HTERT RPE-1 (cell line): ENCODE measurements around the gene C3orf52.
"Not testable (repeated sequence)": the region's sequence is repeated elsewhere in the genome, so short reads cannot be mapped to it uniquely, and the experiment has no call there.

Experiments
- in situ Hi-C: fragments of 300-500 bp; cut with MboI; formaldehyde crosslinking; loops from 4 replicates; pipeline ENCODE4 v1.14.3; 2020; ENCODE audit warnings: low sequenced_read_pairs

The C3orf52 gene, protein sequence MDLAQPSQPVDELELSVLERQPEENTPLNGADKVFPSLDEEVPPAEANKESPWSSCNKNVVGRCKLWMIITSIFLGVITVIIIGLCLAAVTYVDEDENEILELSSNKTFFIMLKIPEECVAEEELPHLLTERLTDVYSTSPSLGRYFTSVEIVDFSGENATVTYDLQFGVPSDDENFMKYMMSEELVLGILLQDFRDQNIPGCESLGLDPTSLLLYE

DNA sequence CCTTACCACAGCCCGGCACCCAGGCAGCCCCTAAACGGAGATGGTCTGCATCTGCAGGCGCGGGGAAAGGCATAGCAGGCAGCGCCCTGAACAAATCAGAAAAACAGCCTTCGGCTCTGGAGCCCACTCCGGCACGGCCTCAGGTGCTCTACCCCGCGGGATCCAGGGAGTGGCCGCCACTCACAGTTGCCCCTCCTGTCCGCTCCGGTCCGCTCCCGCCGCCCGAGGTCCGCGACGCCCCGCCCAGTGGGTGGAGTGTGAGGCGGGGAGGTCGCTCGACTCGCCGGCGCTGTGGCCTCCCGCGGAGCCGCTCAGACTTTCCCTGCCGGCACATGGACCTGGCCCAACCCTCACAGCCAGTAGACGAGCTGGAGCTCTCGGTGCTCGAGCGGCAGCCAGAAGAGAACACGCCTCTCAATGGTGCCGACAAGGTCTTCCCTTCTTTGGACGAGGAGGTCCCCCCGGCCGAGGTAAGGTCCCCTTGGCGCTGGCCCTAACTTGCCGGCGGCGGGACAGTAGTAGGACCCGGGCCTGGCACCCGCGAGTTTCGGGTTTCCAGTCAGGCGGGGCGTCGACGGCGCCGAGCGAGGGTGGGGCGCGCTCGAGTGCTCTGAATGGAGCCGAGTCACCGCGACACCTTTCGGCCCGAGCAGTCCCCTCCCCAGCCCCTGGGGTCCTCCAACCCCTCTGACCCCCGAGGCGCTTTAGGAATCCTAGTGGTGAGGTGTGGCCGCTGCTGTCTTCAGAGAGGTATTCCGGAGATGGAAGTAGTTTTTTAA, at the start of gene C3orf52:
Gene C3orf52, plus strand, starts transcription at position 314 of the 779 bp plus-strand sequence. Its CDS starts 19 bp downstream, at position 333.
- in situ Hi-C loops = no loop called here

DNA sequence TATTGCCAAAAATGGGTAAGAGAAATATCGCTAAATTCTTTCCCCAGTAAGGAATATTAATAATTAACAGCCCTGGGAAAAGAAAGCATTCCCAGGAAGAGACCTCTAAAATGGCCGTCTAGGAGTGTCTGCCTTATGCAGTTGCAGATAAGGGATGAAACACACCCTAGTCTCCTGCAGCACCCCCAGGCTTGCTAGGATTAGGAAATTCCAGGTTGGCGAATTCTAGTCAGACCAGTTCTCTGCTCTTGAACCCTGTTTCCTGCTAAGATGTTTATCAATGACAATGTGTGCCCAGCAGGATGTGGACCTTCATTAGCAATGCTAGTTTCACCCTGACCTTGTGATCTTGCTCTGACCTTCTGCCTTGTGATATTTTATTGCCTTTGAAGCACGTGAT, 49.0 kb upstream of the C3orf52 start:
- in situ Hi-C loops = not testable (repeated sequence)

GRCh38 chr3:112038863-112039262, 47.3 kb upstream of the C3orf52 start:
- in situ Hi-C loops = no loop called here

DNA sequence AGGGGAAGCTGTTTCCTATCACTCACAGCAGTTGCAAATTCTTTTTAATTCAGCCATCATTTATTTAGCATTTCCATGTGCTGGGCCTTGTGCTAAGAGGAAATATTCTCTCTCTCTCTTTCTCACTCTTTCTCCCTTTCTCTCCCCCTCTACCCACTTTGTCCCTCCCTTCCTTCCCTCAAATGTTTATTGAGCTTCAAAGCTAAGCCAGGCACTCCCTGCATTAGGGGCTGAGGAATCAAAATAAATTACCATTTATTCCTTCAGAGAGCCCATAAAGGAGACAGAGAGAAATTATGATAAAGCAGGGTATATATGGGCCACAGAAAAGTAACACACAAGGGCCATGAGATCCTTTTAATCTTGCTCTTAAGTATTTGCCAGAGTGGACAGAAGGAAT, 44.9 kb upstream of the C3orf52 start:
- in situ Hi-C loops = no loop called here

DNA sequence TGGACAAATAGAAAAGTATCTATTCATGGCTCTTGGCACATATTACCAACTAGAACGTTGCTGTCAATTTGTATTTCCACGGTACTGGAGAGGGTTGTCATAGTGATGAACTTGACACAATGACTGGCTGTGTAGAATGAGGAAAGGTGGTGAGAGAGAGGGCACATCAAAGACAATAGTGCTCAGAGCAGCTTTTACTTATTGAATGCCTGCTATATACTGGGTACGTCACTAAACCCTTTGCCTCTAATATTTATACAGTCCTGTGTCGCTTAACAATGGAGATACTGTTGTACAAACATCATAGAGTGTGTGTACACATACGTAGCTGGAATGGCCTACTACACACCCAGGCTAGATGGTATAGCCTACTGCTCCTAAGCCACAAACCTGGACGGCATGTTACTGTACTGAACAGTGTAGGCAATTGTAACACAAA, 43.3 kb upstream of the C3orf52 start:
- in situ Hi-C loops = no loop called here

GRCh38 chr3:112043621-112044201, 42.5 kb upstream of the C3orf52 start:
- in situ Hi-C loops = no loop called here

DNA sequence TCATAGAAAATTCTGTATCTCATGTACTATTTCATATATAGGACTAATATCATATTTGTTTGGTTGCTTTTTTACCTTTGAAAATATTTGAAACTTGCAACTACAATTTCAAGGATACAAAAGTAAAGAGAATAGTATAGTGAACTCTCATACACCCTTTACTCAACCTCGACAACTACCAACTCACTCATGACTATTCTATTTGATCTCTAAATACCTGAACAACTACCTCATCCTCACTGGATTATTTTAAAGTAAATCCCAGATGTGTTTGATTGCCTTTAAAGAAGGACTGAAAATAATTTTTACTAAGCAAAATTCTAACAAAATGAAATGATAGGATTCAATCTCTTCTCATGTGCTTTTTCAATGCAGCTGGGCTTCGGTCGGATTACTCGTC, 39.6 kb upstream of the C3orf52 start:
- in situ Hi-C loops = no loop called here

- in situ Hi-C loops = no loop called here
These were observed 38.9 kb upstream of the C3orf52 start for GRCh38 chr3:112047264-112047663.

DNA sequence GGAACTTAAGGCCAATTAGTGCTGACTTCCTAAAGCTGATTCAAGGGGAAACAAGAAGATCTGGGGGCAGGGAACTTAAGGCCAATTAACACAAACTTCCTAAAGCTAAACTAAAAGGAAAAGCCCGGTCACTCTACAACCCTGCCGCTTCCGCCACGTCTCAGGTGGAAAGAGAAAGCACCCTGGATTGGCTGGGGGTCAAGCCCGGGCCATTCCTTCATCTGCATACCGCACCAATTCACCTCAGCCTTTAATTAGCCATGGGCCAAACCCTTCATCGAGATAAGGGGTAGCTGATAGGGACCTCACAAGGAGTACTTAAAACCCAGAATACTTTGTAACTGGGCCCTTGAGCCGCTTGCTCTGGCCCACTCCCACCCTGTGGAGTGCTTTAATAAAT, 37.3 kb upstream of the C3orf52 start:
- in situ Hi-C loops = no loop called here

DNA sequence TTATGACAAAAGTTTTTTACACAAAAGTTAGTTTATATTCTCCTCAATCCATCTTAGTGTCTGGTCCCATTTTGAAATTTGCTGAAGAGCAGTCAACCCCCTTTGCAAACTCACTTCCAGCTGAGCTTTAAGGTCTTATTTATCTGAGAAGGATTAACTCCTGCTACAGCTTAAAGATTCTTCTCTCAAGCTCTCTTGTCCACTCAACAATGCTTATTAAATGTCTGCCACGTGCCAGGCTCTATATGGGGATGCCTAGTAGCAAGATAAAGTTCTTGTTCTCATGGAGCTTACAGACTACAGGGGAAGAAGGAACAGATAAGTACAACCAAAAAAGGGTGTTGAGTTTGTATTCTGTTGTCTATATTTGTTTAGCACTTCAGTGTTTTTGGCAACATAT, 33.0 kb upstream of the C3orf52 start:
- in situ Hi-C loops = no loop called here

DNA sequence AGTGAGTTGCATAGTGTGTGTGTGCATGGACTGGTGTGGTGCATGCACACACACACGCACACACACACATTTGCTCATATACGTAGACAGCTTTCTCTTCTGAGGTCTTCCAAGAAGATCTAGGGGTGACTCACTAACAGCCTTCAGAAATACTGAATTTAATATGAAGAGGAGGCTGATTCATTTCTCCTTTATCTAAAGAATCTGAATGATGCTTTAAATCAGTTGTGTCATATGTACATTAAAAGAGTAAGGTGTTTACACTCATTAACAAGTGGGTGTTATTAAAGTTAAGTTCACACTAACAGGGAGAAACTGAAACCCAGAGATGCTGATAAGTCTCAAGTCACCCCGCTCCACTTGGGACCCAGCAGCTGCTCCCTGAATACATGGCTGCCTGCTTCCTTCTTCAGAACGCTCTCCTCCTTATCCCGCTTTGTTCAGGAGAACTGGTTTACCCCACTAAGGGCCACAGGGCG, 29.7 kb upstream of the C3orf52 start:
- in situ Hi-C loops = no loop called here

DNA sequence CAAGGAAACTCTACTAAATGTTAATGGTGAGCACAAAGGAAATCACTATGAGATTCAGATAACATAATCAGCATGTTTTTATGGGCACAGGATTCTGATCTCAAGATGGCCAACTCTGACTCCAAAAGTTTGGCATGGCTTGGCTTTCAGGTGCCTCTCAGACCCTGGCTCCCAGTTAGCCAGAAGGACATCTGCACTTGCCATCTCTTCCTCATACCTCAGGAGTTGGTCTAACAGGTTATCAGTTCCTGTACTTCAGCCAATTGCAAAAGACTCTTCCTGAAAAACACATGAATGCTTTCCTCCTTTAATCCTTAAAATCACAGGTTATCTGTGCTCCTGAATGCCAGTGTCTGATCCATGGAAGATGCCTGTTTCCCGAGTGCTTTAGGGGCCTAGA, 26.7 kb upstream of the C3orf52 start:
- in situ Hi-C loops = no loop called here

- in situ Hi-C loops = no loop called here
These were observed 25.0 kb upstream of the C3orf52 start for GRCh38 chr3:112061152-112061551.

- in situ Hi-C loops = not testable (repeated sequence)
These were observed 13.7 kb upstream of the C3orf52 start for GRCh38 chr3:112072387-112073060.

GRCh38 chr3:112074006-112074405, 12.2 kb upstream of the C3orf52 start:
- in situ Hi-C loops = no loop called here

DNA sequence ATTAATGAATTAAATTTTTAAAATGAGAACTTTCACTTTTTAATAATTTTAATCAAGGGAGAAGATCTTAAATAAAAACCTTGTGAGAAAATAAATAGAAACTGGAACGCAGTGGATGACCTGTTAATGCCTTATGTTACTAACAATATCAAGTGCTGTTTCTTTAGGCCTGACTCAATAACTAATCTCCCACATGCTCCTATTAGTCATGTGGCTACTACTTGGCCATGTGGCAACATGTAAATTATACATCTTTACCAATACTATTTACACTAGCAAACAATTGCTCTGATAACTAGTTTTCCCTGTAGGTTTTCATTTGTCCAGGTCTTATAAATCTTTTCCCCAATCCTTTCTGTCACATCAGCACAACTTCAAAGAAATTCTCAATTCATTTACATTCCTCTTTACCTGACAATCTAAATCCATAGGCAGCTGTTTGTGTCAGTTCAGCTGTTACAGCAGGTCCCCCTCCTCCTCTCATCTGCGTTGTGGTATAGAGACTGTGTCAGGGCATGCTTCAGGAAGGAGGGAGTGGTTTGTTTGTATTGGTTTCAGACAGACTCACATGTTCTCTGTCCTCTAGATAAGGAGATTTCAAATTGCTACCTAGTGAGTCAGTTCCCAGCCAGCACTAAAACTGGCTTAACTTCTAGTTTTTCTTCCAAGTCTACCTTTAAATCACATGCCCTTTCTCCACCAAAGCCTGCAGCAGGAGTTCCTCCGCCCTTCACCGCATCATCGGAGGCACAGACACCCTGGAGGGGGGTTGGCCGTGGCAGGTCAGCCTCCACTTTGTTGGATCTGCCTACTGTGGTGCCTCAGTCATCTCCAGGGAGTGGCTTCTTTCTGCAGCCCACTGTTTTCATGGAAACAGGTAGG, 11.3 kb upstream of the C3orf52 start:
- in situ Hi-C loops = no loop called here

GRCh38 chr3:112078125-112079083, 7.8 kb upstream of the C3orf52 start:
- in situ Hi-C loops = no loop called here

GRCh38 chr3:112083239-112083638, 3.0 kb upstream of the C3orf52 start:
- in situ Hi-C loops = no loop called here

DNA sequence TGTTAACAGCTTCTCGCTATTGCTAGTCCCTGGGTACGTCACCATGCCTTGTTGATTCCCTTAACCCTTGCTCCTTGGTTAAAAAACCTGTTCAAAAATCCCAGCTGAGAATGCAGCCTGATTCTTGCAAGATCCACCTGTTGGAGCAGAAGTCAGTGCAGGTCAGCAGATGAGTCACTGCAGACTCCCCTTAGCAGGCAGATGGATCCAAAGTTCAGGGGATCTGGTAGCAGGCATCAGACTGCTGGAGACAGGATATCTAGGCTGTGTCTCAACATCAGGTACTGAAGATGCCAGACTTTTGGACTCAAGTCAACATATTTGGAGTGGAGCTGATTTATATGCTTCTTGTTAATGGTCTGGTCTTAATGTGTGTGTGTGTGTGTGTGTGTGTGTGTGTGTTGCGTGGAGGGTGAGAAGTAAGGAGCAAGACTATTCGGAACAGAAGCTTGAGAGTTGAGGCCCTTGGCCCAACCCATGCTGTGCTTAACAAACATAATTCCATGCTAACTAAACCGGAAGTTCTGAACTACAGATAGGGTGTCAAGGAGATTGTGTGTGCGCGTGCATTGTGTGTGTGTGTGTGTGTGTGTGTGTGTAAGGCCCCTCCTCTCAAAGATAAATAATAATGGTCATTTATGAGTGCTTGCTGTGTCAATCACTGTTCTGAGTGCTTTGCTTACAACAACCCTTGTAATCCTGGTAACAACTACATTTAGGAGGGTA, 1.0 kb upstream of the C3orf52 start:
- in situ Hi-C loops = no loop called here
